ENCODE data around the gene PRKCQ. TPM values are rescaled to one million over a fixed set of nuclear protein-coding genes. Genes with fewer than 3 reads are reported as not detected.

Gene PRKCQ
- total and polyA plus RNA-seq, 4 donors = 0.13 to 3.3 (median 0.45) TPM

GRCh38 chr10:6418613-6419216 lies 161.4 kb downstream of the PRKCQ start:
- 62% methylated on average over 2 of the region's 2 CpGs for WGBS
- H3K9me3 ChIP-seq (ENCODE audit: control insufficient read depth in 4 of 4, low read length in 3 of 4) = no peaks in the 10 kb centered on the region
- no peaks in the 10 kb centered on the region for H3K4me1 ChIP-seq (ENCODE audit: control insufficient read depth in 4 of 4, insufficient read depth in 4 of 4, low read length in 3 of 4)
- no peak overlapping the region for H3K4me3 ChIP-seq (ENCODE audit: low read depth in 1 of 3, low read length in 3 of 3)
- H3K9ac ChIP-seq (ENCODE audit: low read depth in 1 of 2, low read length in 2 of 2) = no peak overlapping the region
- H3K27me3 ChIP-seq (ENCODE audit: control insufficient read depth in 4 of 4, insufficient read depth in 4 of 4, low read length in 3 of 4) = peaks cover 0 to 4% (median 0%) of the 10 kb centered on the region in 4 donors
- no peak for TF ChIP-seq CTCF (IDR thresholded peaks at IDR 0.05; ENCODE audit: low read depth, low read length, missing input control)
- H3K27ac ChIP-seq (ENCODE audit: low read depth in 1 of 2, low read length in 2 of 2) = no peak overlapping the region
- no peaks in the 10 kb centered on the region for H3K36me3 ChIP-seq (ENCODE audit: control insufficient read depth in 4 of 4, insufficient read depth in 3 of 4, low read depth in 1 of 4, low read length in 3 of 4)
- no peak for DNase-seq (ENCODE audit: low spot score)

GRCh38 chr10:6418167-6418566 lies 161.9 kb downstream of the PRKCQ start:
- 47% methylated on average over 5 of the region's 5 CpGs for WGBS
- no peak for DNase-seq (ENCODE audit: low spot score)
- TF ChIP-seq MAX (IDR thresholded peaks at IDR 0.05) (no peak), TAF1 (conservative IDR thresholded peaks at IDR 0.05) (no peak), HNF4A (conservative IDR thresholded peaks at IDR 0.05) (no peak), RAD21 (IDR thresholded peaks at IDR 0.05) (no peak), NR2F2 (IDR thresholded peaks at IDR 0.05) (no peak), ZBTB33 (IDR thresholded peaks at IDR 0.05) (no peak), GABPA (IDR thresholded peaks at IDR 0.05 in 1 of 2, conservative IDR thresholded peaks at IDR 0.05 in 1 of 2) (no peak), CTCF (IDR thresholded peaks at IDR 0.05; ENCODE audit: low read depth, low read length, missing input control) (no peak), JUND (IDR thresholded peaks at IDR 0.05) (no peak), FOXA1 (IDR thresholded peaks at IDR 0.05) (no peak), REST (IDR thresholded peaks at IDR 0.05) (no peak), HNF4G (IDR thresholded peaks at IDR 0.05) (no peak), YY1 (IDR thresholded peaks at IDR 0.05) (no peak), EGR1 (IDR thresholded peaks at IDR 0.05; ENCODE audit: low read depth in 2 of 2) (no peak), FOXA2 (IDR thresholded peaks at IDR 0.05) (no peak), SP1 (IDR thresholded peaks at IDR 0.05) (no peak), ATF3 (IDR thresholded peaks at IDR 0.05) (no peak), RXRA (IDR thresholded peaks at IDR 0.05) (no peak)
- H3K27ac ChIP-seq (ENCODE audit: low read depth in 1 of 2, low read length in 2 of 2) = no peak overlapping the region
- no peaks in the 10 kb centered on the region for H3K36me3 ChIP-seq (ENCODE audit: control insufficient read depth in 4 of 4, insufficient read depth in 3 of 4, low read depth in 1 of 4, low read length in 3 of 4)
- no peak overlapping the region for H3K9ac ChIP-seq (ENCODE audit: low read depth in 1 of 2, low read length in 2 of 2)
- H3K4me3 ChIP-seq (ENCODE audit: low read depth in 1 of 3, low read length in 3 of 3) = no peak overlapping the region
- no peaks in the 10 kb centered on the region for H3K9me3 ChIP-seq (ENCODE audit: control insufficient read depth in 4 of 4, low read length in 3 of 4)
- peaks cover 0 to 4% (median 0%) of the 10 kb centered on the region in 4 donors for H3K27me3 ChIP-seq (ENCODE audit: control insufficient read depth in 4 of 4, insufficient read depth in 4 of 4, low read length in 3 of 4)
- no peaks in the 10 kb centered on the region for H3K4me1 ChIP-seq (ENCODE audit: control insufficient read depth in 4 of 4, insufficient read depth in 4 of 4, low read length in 3 of 4)

Measured in liver (tissue), 9 donors.